H1 (cell line): ENCODE data around the gene ADAMTS17. TPM values are rescaled to one million over a fixed set of nuclear protein-coding genes. Genes with fewer than 3 reads are reported as not detected.

Experiments used
- CTCF ChIA-PET: fragments of 300-600 bp; sonication (Branson Sonifier 250); formaldehyde crosslinking; loops from one replicate; lab custom pipeline; 2021; ENCODE audit not compliant: partially characterized antibody; lab: Charles Lee
- POLR2A ChIA-PET: fragments of 300-600 bp; sonication (Branson Sonifier 250); formaldehyde crosslinking; loops from one replicate; lab custom pipeline; 2021; ENCODE audit warnings: inconsistent platforms; ENCODE audit not compliant: partially characterized antibody; lab: Charles Lee
- DNase-seq, 2 experiments: peaks; one replicate each; pipeline versions ENCODE4 v3.0.0 to v3.0.0-alpha.2; 2010 to 2022; ENCODE audit warnings: low spot score in 2 of 2, low read depth in 1 of 2, mixed read lengths in 1 of 2
- FAIRE-seq: peaks from 2 replicates; lab custom pipeline; 2011; peaks lifted over from hg19 to GRCh38; lab: Jason Lieb, UNC
- H2AFZ ChIP-seq: 2 replicates; pipeline ENCODE4 v1.8.1; 2012; ENCODE audit warnings: low read length, inconsistent platforms
- H2AK5ac ChIP-seq: 2 replicates; pipeline ENCODE4 v1.6.1; 2013; ENCODE audit warnings: low read depth, low read length
- H2BK120ac ChIP-seq: replicated peaks from 2 replicates; pipeline ENCODE3; 2013; ENCODE audit warnings: low read depth, low read length, inconsistent platforms
- H2BK12ac ChIP-seq: 2 replicates; pipeline ENCODE4 v1.6.1; 2013; ENCODE audit warnings: low read depth, low read length
- H2BK15ac ChIP-seq: 2 replicates; pipeline ENCODE4 v1.6.1; 2013; ENCODE audit warnings: low read length
- H2BK20ac ChIP-seq: 2 replicates; pipeline ENCODE4 v1.6.1; 2013; ENCODE audit warnings: low read length
- H2BK5ac ChIP-seq: 2 replicates; pipeline ENCODE4 v1.6.1; 2013; ENCODE audit warnings: low read depth, low read length
- H3K14ac ChIP-seq: 2 replicates; pipeline ENCODE4 v1.6.1; 2013; ENCODE audit warnings: inconsistent platforms; ENCODE audit not compliant: insufficient read length
- H3K18ac ChIP-seq: 2 replicates; pipeline ENCODE4 v1.6.1; 2013; ENCODE audit warnings: low read length; ENCODE audit errors: extremely low read depth
- H3K23ac ChIP-seq: 2 replicates; pipeline ENCODE4 v1.6.1; 2013; ENCODE audit warnings: inconsistent platforms; ENCODE audit not compliant: insufficient read length
- H3K23me2 ChIP-seq: 2 replicates; pipeline ENCODE4 v1.6.1; 2013; ENCODE audit warnings: low read depth, low read length
- H3K27ac ChIP-seq: 2 replicates; pipeline ENCODE4 v1.6.1; 2011; ENCODE audit warnings: low read depth, low read length, inconsistent platforms
- H3K27me3 ChIP-seq, 4 experiments: replicated peaks in 1 of 4; 1 replicate in 1 of 4; 2 replicates in 3 of 4; pipeline versions ENCODE4 v1.6.1 to v1.8.1; 2011 to 2013; ENCODE audit warnings: low read length in 3 of 4, mild to moderate bottlenecking in 3 of 4, inconsistent platforms in 2 of 4, mixed read lengths in 2 of 4, moderate library complexity in 1 of 4; ENCODE audit not compliant: control insufficient read depth in 3 of 4, insufficient read depth in 3 of 4; ENCODE audit errors: extremely low read depth in 1 of 4
- H3K36me3 ChIP-seq, 4 experiments: 2 replicates each; pipeline versions ENCODE4 v1.6.1 to v1.8.1; 2011 to 2013; ENCODE audit warnings: mild to moderate bottlenecking in 4 of 4, low read length in 3 of 4, moderate library complexity in 2 of 4, control low read depth in 1 of 4, inconsistent platforms in 1 of 4; ENCODE audit not compliant: insufficient read depth in 4 of 4, control insufficient read depth in 2 of 4
- H3K4ac ChIP-seq: replicated peaks from 2 replicates; pipeline ENCODE3; 2013; ENCODE audit warnings: low read length, low read depth, mixed read lengths, inconsistent platforms; ENCODE audit not compliant: insufficient read length
- H3K4me1 ChIP-seq, 4 experiments: replicated peaks in 1 of 4; 1 replicate in 1 of 4; 2 replicates in 3 of 4; pipeline versions ENCODE4 v1.6.1 to v1.8.1; 2011 to 2013; ENCODE audit warnings: low read length in 3 of 4, inconsistent platforms in 2 of 4, mixed read lengths in 1 of 4; ENCODE audit not compliant: insufficient read depth in 4 of 4, control insufficient read depth in 3 of 4
- H3K4me2 ChIP-seq, 2 experiments: 2 replicates each; pipeline versions ENCODE4 v1.6.1 to v1.8.1; 2011 to 2013; ENCODE audit warnings: low read depth in 2 of 2, low read length in 2 of 2, control low read depth in 1 of 2, inconsistent platforms in 1 of 2, mild to moderate bottlenecking in 1 of 2; ENCODE audit not compliant: insufficient read depth in 1 of 2
- H3K4me3 ChIP-seq, 4 experiments: fragments of 200-600, 300-600 bp in 1 of 4; sonication (generic), shearing (Covaris generic), sonication (Bioruptor Twin) in 1 of 4; 2 replicates each; pipeline versions ENCODE4 v1.5.1 to v1.8.1; 2011 to 2016; ENCODE audit warnings: low read length in 4 of 4, low read depth in 3 of 4, control low read depth in 2 of 4, inconsistent platforms in 2 of 4, mild to moderate bottlenecking in 2 of 4, mixed read lengths in 1 of 4, moderate library complexity in 1 of 4; ENCODE audit not compliant: insufficient read depth in 2 of 4; ENCODE audit errors: extremely low read depth in 1 of 4
- H3K56ac ChIP-seq: replicated peaks from 2 replicates; pipeline ENCODE3; 2013; ENCODE audit warnings: low read depth, mild to moderate bottlenecking, mixed read lengths, low read length, inconsistent platforms; ENCODE audit not compliant: insufficient read length
- H3K79me1 ChIP-seq: 2 replicates; pipeline ENCODE4 v1.6.1; 2013; ENCODE audit warnings: low read depth, low read length, control low read depth
- H3K79me2 ChIP-seq, 2 experiments: 2 replicates each; pipeline versions ENCODE4 v1.6.1 to v1.8.1; 2012 to 2013; ENCODE audit warnings: low read length in 2 of 2, mild to moderate bottlenecking in 2 of 2, inconsistent platforms in 1 of 2; ENCODE audit not compliant: insufficient read depth in 2 of 2, control insufficient read depth in 1 of 2
- H3K9ac ChIP-seq, 4 experiments: replicated peaks in 1 of 4; 1 replicate in 1 of 4; 2 replicates in 3 of 4; pipeline versions ENCODE4 v1.6.1 to v1.8.1; 2011 to 2013; ENCODE audit warnings: low read depth in 3 of 4, low read length in 3 of 4, control low read depth in 2 of 4, mild to moderate bottlenecking in 2 of 4, moderate library complexity in 2 of 4, inconsistent platforms in 1 of 4; ENCODE audit errors: extremely low read depth in 1 of 4
- H3K9me3 ChIP-seq, 2 experiments: 2 replicates each; pipeline versions ENCODE4 v1.6.1 to v1.8.1; 2012 to 2013; ENCODE audit warnings: mild to moderate bottlenecking in 2 of 2, moderate library complexity in 2 of 2, control low read depth in 1 of 2, inconsistent platforms in 1 of 2, low read depth in 1 of 2, low read length in 1 of 2, mixed read lengths in 1 of 2; ENCODE audit not compliant: insufficient read depth in 2 of 2
- H4K20me1 ChIP-seq, 2 experiments: replicated peaks in 1 of 2; 2 replicates each; pipeline versions ENCODE3 to v1.8.1; 2011 to 2013; ENCODE audit warnings: inconsistent platforms in 2 of 2, low read length in 2 of 2, mild to moderate bottlenecking in 1 of 2; ENCODE audit not compliant: insufficient read depth in 2 of 2, control insufficient read depth in 1 of 2
- H4K5ac ChIP-seq: 2 replicates; pipeline ENCODE4 v1.6.1; 2013; ENCODE audit warnings: low read length, low read depth, mixed read lengths, inconsistent platforms; ENCODE audit not compliant: insufficient read length
- H4K8ac ChIP-seq: 2 replicates; pipeline ENCODE4 v1.8.0; 2013; ENCODE audit warnings: mild to moderate bottlenecking, moderate library complexity, low read length, inconsistent platforms; ENCODE audit not compliant: insufficient read depth; ENCODE audit errors: extremely low read depth
- H4K91ac ChIP-seq: replicated peaks from 2 replicates; pipeline ENCODE3; 2013; ENCODE audit warnings: low read length, mixed read lengths, inconsistent platforms; ENCODE audit not compliant: insufficient read length
- CTCF ChIP-seq, 3 experiments: IDR thresholded peaks; 1 replicate in 2 of 3; 2 replicates in 1 of 3; pipeline versions ENCODE4 v1.5.1 to v1.6.1; 2011; ENCODE audit warnings: low read length in 3 of 3, mild to moderate bottlenecking in 3 of 3, inconsistent platforms in 2 of 3, low read depth in 1 of 3, moderate library complexity in 1 of 3; ENCODE audit not compliant: insufficient read depth in 1 of 3; ENCODE audit errors: control extremely low read depth in 1 of 3
- FOSL1 ChIP-seq: IDR thresholded peaks from 2 replicates; pipeline ENCODE4 v1.6.1; 2011; ENCODE audit warnings: mild to moderate bottlenecking, low read depth, low read length, moderate library complexity; ENCODE audit not compliant: insufficient read depth
- KDM1A ChIP-seq: fragments of 200-600, 300-600 bp; sonication (generic); IDR thresholded peaks from 2 replicates; pipeline ENCODE4 v1.7.1; 2016; ENCODE audit warnings: mild to moderate bottlenecking, low read length, borderline replicate concordance
- RNF2 ChIP-seq: fragments of 200-900, 300-1000 bp; sonication (generic); IDR thresholded peaks from 2 replicates; pipeline ENCODE4 v1.7.1; 2016; ENCODE audit warnings: borderline replicate concordance, low read depth, mild to moderate bottlenecking, antibody characterized with exemption, low read length; ENCODE audit not compliant: poor library complexity, severe bottlenecking; ENCODE audit errors: missing control alignments
- SP1 ChIP-seq: IDR thresholded peaks from 2 replicates; pipeline ENCODE4 v1.6.1; 2011; ENCODE audit warnings: low read depth, low read length
- TAF1 ChIP-seq: IDR thresholded peaks from 2 replicates; pipeline ENCODE4 v1.6.1; 2011; ENCODE audit warnings: mild to moderate bottlenecking, low read depth, low read length
- TEAD4 ChIP-seq: IDR thresholded peaks from 2 replicates; pipeline ENCODE4 v1.6.1; 2012; ENCODE audit warnings: low read depth, low read length, inconsistent platforms, mixed read lengths
- WGBS, 2 experiments: shearing (Covaris generic) in 1 of 2; methylation state at CpG; one replicate each; pipeline versions ENCODE4 v1.1.6 to v1.1.7; 2013 to 2015; ENCODE audit warnings: low lambda C conversion rate in 2 of 2, mixed read lengths in 2 of 2, inconsistent platforms in 1 of 2, low coverage in 1 of 2, missing lambda C conversion rate in 1 of 2; ENCODE audit not compliant: insufficient replicate concordance in 2 of 2, insufficient coverage in 1 of 2, insufficient read length in 1 of 2; ENCODE audit errors: extremely low coverage in 1 of 2, missing lambda C conversion rate in 1 of 2; 5-methylcytosine and 5-hydroxymethylcytosine counted together
- polyA plus RNA-seq, 7 experiments: library from polyadenylated mRNA; depleted of rRNA in 3 of 7; stranded (reverse) in 5 of 7; unstranded in 2 of 7; fragments of >200 nt in 5 of 7; fragments of 200-250 nt in 2 of 7; gene quantifications; 1 replicate in 5 of 7; 2 replicates in 1 of 7; 4 replicates in 1 of 7; pipeline versions ENCODE4 v1.2.1 to v1.2.3, GENCODE V29; 2011 to 2013; ENCODE audit warnings: missing spikeins in 2 of 7, mixed read lengths in 2 of 7
- total RNA-seq: library from RNA; stranded (reverse); fragmentation: NEBNext Ultra II Directional; extraction: Animal tissue kit (Norgen Biotek cat#: 25700); gene quantifications from 2 replicates; pipeline ENCODE4 v1.2.1, GENCODE V29; 2021

ADAMTS17 gene
- total and polyA plus RNA-seq, 2 of the 8 experiments (the other 6 are each of a cell fraction or from before 2014, with no cell fraction given): 0.51 to 1.7 TPM

GRCh38 chr15:100224206-100225185 lies 117.3 kb downstream of the ADAMTS17 start:
- Histone ChIP-seq H3K9ac (no peak overlapping the region), H3K23me2 (no peaks in the 10 kb centered on the region), H2BK15ac (no peak overlapping the region), H3K23ac (no peak overlapping the region), H3K79me1 (no peaks in the 10 kb centered on the region), H2AK5ac (no peak overlapping the region), H4K91ac (no peak overlapping the region), H2BK120ac (no peak overlapping the region), H3K56ac (no peak overlapping the region), H3K27me3 (no peaks in the 10 kb centered on the region), H2BK20ac (no peak overlapping the region), H3K36me3 (no peaks in the 10 kb centered on the region), H3K4me1 (peaks cover 0 to 4% (median 1%) of the 10 kb centered on the region in 4 experiments; a peak in 2 of 7 replicates), H2BK5ac (no peak overlapping the region), H3K9me3 (0 out of 4 replicates have a peak, but pooled peaks cover 0 to 3% of the 10 kb centered on the region in 2 experiments), H2BK12ac (no peak overlapping the region), H4K8ac (no peak overlapping the region), H3K79me2 (no peaks in the 10 kb centered on the region), H3K14ac (no peak overlapping the region), H2AFZ (peak overlapping the region; percentile 58; the same call in 1 of the 2 replicates), H3K4me2 (no peak overlapping the region; a peak in 2 of 4 replicates), H3K4ac (no peak overlapping the region), H4K5ac (no peak overlapping the region), H3K18ac (no peak overlapping the region), H3K4me3 (no peak overlapping the region), H4K20me1 (no peaks in the 10 kb centered on the region), H3K27ac (no peak overlapping the region)
- FAIRE-seq: peak; percentile 81
- CTCF ChIA-PET: interaction anchor here (0.7 to 1.2 kb wide), 3 partner anchors 17 to 246 kb away, joined by 3 to 4 read pairs (median 3); no protein-coding TSS in a partner anchor
- 83% methylated on average over 11 of the region's 11 CpGs; no CpG with 5 or more reads in 1 of the 2 experiments for WGBS, 2 experiments
- POLR2A ChIA-PET: no interaction called here
- no peak for DNase-seq
- no peak for TF ChIP-seq TAF1
- no peak for TF ChIP-seq CTCF (IDR thresholded peaks at IDR 0.05; ENCODE audit: control extremely low read depth in 1 of 3, insufficient read depth in 1 of 3, low read depth in 1 of 3, low read length in 3 of 3)
- TF ChIP-seq SP1: no peak
- no peak for TF ChIP-seq KDM1A
- no peak for TF ChIP-seq FOSL1
- TF ChIP-seq TEAD4: 0 out of 2 replicates have a peak, but pooled peaks have one; percentile 33
- TF ChIP-seq RNF2: no peak
